Naive thymus-derived CD4-positive, alpha-beta T cell (primary cell): ENCODE results near the gene ST3GAL5. TPM values are rescaled to one million over a fixed set of nuclear protein-coding genes. Genes with fewer than 3 reads are reported as not detected.
A peak's percentile ranks its signal among the peaks of the same experiment; 100 is the strongest.

Experiments
- ATAC-seq: fragments of 150-1000 bp; cut with Tn5 transposase; 2 replicates; pipeline ENCODE4 v1.10.0; 2021; ENCODE audit warnings: mild to moderate bottlenecking, moderate library complexity
- CTCF ChIA-PET: fragments of 350-600 bp; sonication (Branson Sonifier 250); formaldehyde crosslinking; loops from one replicate; lab custom pipeline; 2021; ENCODE audit warnings: antibody characterized with exemption; lab: Charles Lee
- POLR2A ChIA-PET: fragments of 350-600 bp; sonication (Branson Sonifier 250); formaldehyde crosslinking; loops from one replicate; lab custom pipeline; 2021; ENCODE audit warnings: antibody characterized with exemption, inconsistent platforms; lab: Charles Lee
- DNase-seq, 9 donors: peaks; one replicate each; pipeline versions ENCODE4 v3.0.0 to v3.0.0-alpha.2; 2020 to 2022; ENCODE audit warnings: mixed read lengths in 1 of 9
- H3K27ac ChIP-seq: one replicate; pipeline ENCODE4 v1.7.0; 2013; ENCODE audit warnings: mild to moderate bottlenecking, low read depth, low read length, moderate library complexity
- H3K27me3 ChIP-seq, 2 donors: one replicate each; pipeline ENCODE4 v1.7.0; 2013; ENCODE audit warnings: low read length in 2 of 2, mild to moderate bottlenecking in 2 of 2, moderate library complexity in 2 of 2; ENCODE audit not compliant: control insufficient read depth in 2 of 2, insufficient read depth in 2 of 2
- H3K36me3 ChIP-seq, 3 experiments: 1 replicate in 2 of 3; 2 replicates in 1 of 3; pipeline ENCODE4 v1.7.0; 2013; ENCODE audit warnings: low read length in 3 of 3, mild to moderate bottlenecking in 3 of 3, moderate library complexity in 1 of 3; ENCODE audit not compliant: insufficient read depth in 3 of 3, control insufficient read depth in 2 of 3
- H3K4me1 ChIP-seq, 2 donors: one replicate each; pipeline ENCODE4 v1.7.0; 2013; ENCODE audit warnings: low read length in 2 of 2, mild to moderate bottlenecking in 2 of 2, moderate library complexity in 1 of 2; ENCODE audit not compliant: control insufficient read depth in 2 of 2, insufficient read depth in 2 of 2
- H3K4me3 ChIP-seq: 2 replicates; pipeline ENCODE4 v1.7.0; 2013; ENCODE audit warnings: mild to moderate bottlenecking, low read length
- H3K9me3 ChIP-seq, 3 experiments: 1 replicate in 2 of 3; 2 replicates in 1 of 3; pipeline ENCODE4 v1.7.0; 2013; ENCODE audit warnings: low read length in 3 of 3; ENCODE audit not compliant: control insufficient read depth in 2 of 3
- H3K27ac Mint-ChIP-seq, 9 donors: one replicate each; pipeline ENCODE4 v1.8.0; 2020 to 2022; ENCODE audit warnings: mixed read lengths in 9 of 9, mild to moderate bottlenecking in 8 of 9, moderate library complexity in 5 of 9, inconsistent platforms in 2 of 9
- H3K27me3 Mint-ChIP-seq, 5 donors: one replicate each; pipeline ENCODE4 v1.8.0; 2021 to 2022; ENCODE audit warnings: mixed read lengths in 5 of 5, mild to moderate bottlenecking in 1 of 5
- H3K36me3 Mint-ChIP-seq, 5 donors: one replicate each; pipeline ENCODE4 v1.8.0; 2020 to 2022; ENCODE audit warnings: mixed read lengths in 5 of 5, mild to moderate bottlenecking in 3 of 5, inconsistent platforms in 1 of 5
- H3K4me1 Mint-ChIP-seq, 7 donors: one replicate each; pipeline ENCODE4 v1.8.0; 2020 to 2022; ENCODE audit warnings: mixed read lengths in 7 of 7, mild to moderate bottlenecking in 3 of 7, inconsistent platforms in 1 of 7
- H3K4me3 Mint-ChIP-seq, 10 donors: one replicate each; pipeline ENCODE4 v1.8.0; 2020 to 2022; ENCODE audit warnings: mild to moderate bottlenecking in 10 of 10, mixed read lengths in 10 of 10, moderate library complexity in 6 of 10, inconsistent platforms in 2 of 10
- H3K9me3 Mint-ChIP-seq, 11 donors: one replicate each; pipeline ENCODE4 v1.8.0; 2020 to 2022; ENCODE audit warnings: mixed read lengths in 11 of 11, mild to moderate bottlenecking in 4 of 11, inconsistent platforms in 1 of 11, moderate library complexity in 1 of 11
- intact Hi-C, 2 donors: fragments of 100-400 bp; cut with micrococcal nuclease; formaldehyde crosslinking; loops; one replicate each; pipeline ENCODE4 v1.15.1; 2023
- polyA plus RNA-seq, 2 donors: library from polyadenylated mRNA; unstranded; fragments of 300-500 nt; fragmentation: Illumina TruSeq; gene quantifications; one replicate each; pipeline ENCODE4 v1.2.3, GENCODE V29; 2021
- total RNA-seq, 6 experiments: library from RNA in 5 of 6; stranded (reverse) in 5 of 6; gene quantifications; 1 replicate in 5 of 6; 2 replicates in 1 of 6; pipeline ENCODE4 v1.2.3 and lab custom pipeline; 2021 to 2026

ST3GAL5 gene
- total and polyA plus RNA-seq, 7 experiments from 2014 or later: 15.0 to 53.6 (median 39.3) TPM

GRCh38 chr2:85920810-85921545, 32.2 kb upstream of the ST3GAL5 start:
- Mint-ChIP-seq H3K9me3 (peaks cover 0 to 2% (median 0%) of the 10 kb centered on the region in 11 donors), H3K4me1 (peaks cover 5 to 17% (median 7%) of the 10 kb centered on the region in 7 donors), H3K27ac (no peak overlapping the region), H3K36me3 (peaks cover 0 to 8% (median 4%) of the 10 kb centered on the region in 5 donors), H3K27me3 (peaks cover 0 to 18% (median 0%) of the 10 kb centered on the region in 5 donors), H3K4me3 (no peak overlapping the region)
- Histone ChIP-seq H3K4me1 (no peaks in the 10 kb centered on the region), H3K36me3 (no peaks in the 10 kb centered on the region), H3K4me3 (no peak overlapping the region), H3K9me3 (no peaks in the 10 kb centered on the region), H3K27me3 (no peaks in the 10 kb centered on the region), H3K27ac (no peak overlapping the region)
- CTCF ChIA-PET: interaction anchor here (0.5 to 0.7 kb wide), 2 partner anchors 9 to 191 kb away, joined by 6 to 7 read pairs; no protein-coding TSS in a partner anchor
- DNase-seq: no peak
- POLR2A ChIA-PET: no interaction called here
- intact Hi-C loops: no loop called here
- ATAC-seq: no peak

- Mint-ChIP-seq H3K9me3 (peaks cover 0 to 2% (median 0%) of the 10 kb centered on the region in 11 donors), H3K4me3 (no peak overlapping the region), H3K27ac (peak overlapping the region in 1 of 9 donors; percentile 30), H3K36me3 (peaks cover 0 to 19% (median 5%) of the 10 kb centered on the region in 5 donors), H3K27me3 (peaks cover 0 to 18% (median 0%) of the 10 kb centered on the region in 5 donors), H3K4me1 (peaks cover 0 to 3% (median 0%) of the 10 kb centered on the region in 7 donors)
- H3K4me1 ChIP-seq: no peaks in the 10 kb centered on the region
- intact Hi-C loops: no loop called here
- H3K27me3 ChIP-seq: no peaks in the 10 kb centered on the region
- no peak overlapping the region for H3K4me3 ChIP-seq
- ATAC-seq: no peak
- H3K36me3 ChIP-seq: no peaks in the 10 kb centered on the region
- ChIA-PET CTCF (no interaction called here), POLR2A (interaction anchor here (1.2 kb wide), 1 partner anchor 14 kb away, joined by 3 read pairs; no protein-coding TSS in a partner anchor)
- no peak overlapping the region for H3K27ac ChIP-seq
- no peak for DNase-seq
- no peaks in the 10 kb centered on the region for H3K9me3 ChIP-seq
These were observed 29.4 kb upstream of the ST3GAL5 start for GRCh38 chr2:85917887-85918795.

GRCh38 chr2:85915606-85916303, 27.0 kb upstream of the ST3GAL5 start:
- no peak overlapping the region for H3K27ac ChIP-seq
- intact Hi-C loops: no loop called here

GRCh38 chr2:85914922-85915321, 26.1 kb upstream of the ST3GAL5 start:
- Mint-ChIP-seq H3K4me3 (no peak overlapping the region), H3K9me3 (peaks cover 0 to 2% (median 0%) of the 10 kb centered on the region in 11 donors), H3K4me1 (peaks cover 0 to 3% (median 0%) of the 10 kb centered on the region in 7 donors), H3K36me3 (peaks cover 0 to 19% (median 5%) of the 10 kb centered on the region in 5 donors), H3K27me3 (peaks cover 0 to 4% (median 0%) of the 10 kb centered on the region in 5 donors), H3K27ac (no peak overlapping the region)
- DNase-seq (no peak), ATAC-seq (no peak)
- no peaks in the 10 kb centered on the region for H3K9me3 ChIP-seq
- H3K27ac ChIP-seq: no peak overlapping the region
- ChIA-PET POLR2A (no interaction called here), CTCF (no interaction called here)
- H3K27me3 ChIP-seq: no peaks in the 10 kb centered on the region
- no peaks in the 10 kb centered on the region for H3K4me1 ChIP-seq
- no peak overlapping the region for H3K4me3 ChIP-seq
- no peaks in the 10 kb centered on the region for H3K36me3 ChIP-seq
- intact Hi-C loops: no loop called here

More at GRCh38 chr2:85915606-85916303, 27.0 kb upstream of the ST3GAL5 start:
- Mint-ChIP-seq H3K4me3 (no peak overlapping the region), H3K27ac (no peak overlapping the region), H3K9me3 (peaks cover 0 to 2% (median 0%) of the 10 kb centered on the region in 11 donors), H3K36me3 (peaks cover 0 to 19% (median 5%) of the 10 kb centered on the region in 5 donors), H3K4me1 (peaks cover 0 to 3% (median 0%) of the 10 kb centered on the region in 7 donors), H3K27me3 (peaks cover 0 to 9% (median 0%) of the 10 kb centered on the region in 5 donors)
- DNase-seq: no peak
- Histone ChIP-seq H3K36me3 (no peaks in the 10 kb centered on the region), H3K4me3 (no peak overlapping the region), H3K27me3 (no peaks in the 10 kb centered on the region), H3K9me3 (no peaks in the 10 kb centered on the region), H3K4me1 (no peaks in the 10 kb centered on the region)
- no peak for ATAC-seq
- ChIA-PET POLR2A (interaction anchor here (0.6 kb wide), 1 partner anchor 104 kb away, joined by 4 read pairs; no protein-coding TSS in a partner anchor), CTCF (no interaction called here)

GRCh38 chr2:85913884-85914881, 25.4 kb upstream of the ST3GAL5 start:
- no peaks in the 10 kb centered on the region for H3K36me3 ChIP-seq
- no peak for DNase-seq
- Mint-ChIP-seq H3K4me3 (no peak overlapping the region), H3K4me1 (peaks cover 0 to 3% (median 0%) of the 10 kb centered on the region in 7 donors), H3K9me3 (no peaks in the 10 kb centered on the region), H3K36me3 (peaks cover 0 to 19% (median 5%) of the 10 kb centered on the region in 5 donors), H3K27ac (no peak overlapping the region), H3K27me3 (peaks cover 0 to 2% (median 0%) of the 10 kb centered on the region in 5 donors)
- intact Hi-C loops: no loop called here
- ChIA-PET POLR2A (no interaction called here), CTCF (interaction anchor here (0.6 kb wide), 1 partner anchor 25 kb away, joined by 5 read pairs; no protein-coding TSS in a partner anchor)
- H3K27ac ChIP-seq: no peak overlapping the region
- H3K27me3 ChIP-seq: no peaks in the 10 kb centered on the region
- H3K4me3 ChIP-seq: no peak overlapping the region
- ATAC-seq: no peak
- no peaks in the 10 kb centered on the region for H3K9me3 ChIP-seq
- no peaks in the 10 kb centered on the region for H3K4me1 ChIP-seq
